HG02884 (cell line): ENCODE measurements around the gene ZNF773.

Source experiments
- ATAC-seq: cut with Tn5 transposase; IDR thresholded peaks from one replicate; pipeline ENCODE4 v1.9.1; 2021; ENCODE audit warnings: mild to moderate bottlenecking, moderate library complexity; ENCODE audit not compliant: unreplicated experiment

Gene ZNF773

DNA sequence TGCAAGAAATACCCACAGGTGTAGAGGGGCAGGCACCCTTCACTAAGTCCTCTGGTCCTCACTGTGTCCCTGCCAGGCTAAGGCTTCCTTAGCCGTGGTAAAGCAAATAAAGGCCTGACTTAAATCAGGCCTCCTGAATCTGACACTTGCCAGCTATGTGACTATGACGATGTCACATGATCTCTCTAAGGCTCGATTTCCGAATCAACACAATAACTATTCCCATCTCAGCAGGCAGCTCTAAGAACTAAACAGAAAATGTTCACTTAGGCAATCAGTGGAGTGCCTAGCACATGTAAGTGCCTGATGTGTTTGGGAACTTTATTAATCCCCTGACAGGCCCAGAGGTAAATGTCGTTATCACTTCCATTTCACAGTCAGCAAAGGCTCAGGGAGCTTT is 57.9 kb downstream of the ZNF773 start:
- ATAC-seq: no peak
